ENCODE measurements around the gene SACM1L. TPM values are rescaled to one million over a fixed set of nuclear protein-coding genes. Genes with fewer than 3 reads are reported as not detected.

Gene SACM1L
- total and polyA plus RNA-seq, 2 of the 8 experiments (the other 6 are each of a cell fraction or from before 2014, with no cell fraction given), result 20.1 to 61.0 TPM

DNA sequence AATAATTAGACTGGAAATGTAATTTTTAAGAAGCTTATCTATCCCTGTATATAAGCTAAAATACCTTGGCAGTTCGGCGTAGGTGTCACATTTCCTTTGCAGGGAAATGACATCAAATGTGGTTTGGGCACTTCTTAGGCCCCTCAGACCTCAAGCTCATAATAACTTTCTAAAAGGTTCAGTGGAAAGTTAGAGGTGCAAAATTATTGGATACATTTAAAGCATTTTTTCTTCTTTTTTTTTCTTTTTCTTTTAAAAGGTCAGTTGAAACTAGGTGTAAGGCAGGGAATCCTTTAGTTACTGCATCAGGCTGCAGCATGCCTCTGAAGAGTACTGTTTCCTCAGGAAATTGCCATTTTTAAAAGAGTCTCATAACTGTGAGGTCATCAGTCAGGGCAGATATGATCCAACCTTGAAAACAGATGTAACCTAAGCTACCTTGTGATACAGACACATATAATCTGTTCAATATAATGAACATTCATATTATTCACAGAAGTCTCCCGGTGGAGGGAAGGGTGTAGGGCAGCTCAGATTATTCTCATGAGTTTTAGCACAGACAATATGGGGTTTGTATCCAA lies 4.8 kb downstream of the SACM1L start (continued):
- TF ChIP-seq, protein P1, sequence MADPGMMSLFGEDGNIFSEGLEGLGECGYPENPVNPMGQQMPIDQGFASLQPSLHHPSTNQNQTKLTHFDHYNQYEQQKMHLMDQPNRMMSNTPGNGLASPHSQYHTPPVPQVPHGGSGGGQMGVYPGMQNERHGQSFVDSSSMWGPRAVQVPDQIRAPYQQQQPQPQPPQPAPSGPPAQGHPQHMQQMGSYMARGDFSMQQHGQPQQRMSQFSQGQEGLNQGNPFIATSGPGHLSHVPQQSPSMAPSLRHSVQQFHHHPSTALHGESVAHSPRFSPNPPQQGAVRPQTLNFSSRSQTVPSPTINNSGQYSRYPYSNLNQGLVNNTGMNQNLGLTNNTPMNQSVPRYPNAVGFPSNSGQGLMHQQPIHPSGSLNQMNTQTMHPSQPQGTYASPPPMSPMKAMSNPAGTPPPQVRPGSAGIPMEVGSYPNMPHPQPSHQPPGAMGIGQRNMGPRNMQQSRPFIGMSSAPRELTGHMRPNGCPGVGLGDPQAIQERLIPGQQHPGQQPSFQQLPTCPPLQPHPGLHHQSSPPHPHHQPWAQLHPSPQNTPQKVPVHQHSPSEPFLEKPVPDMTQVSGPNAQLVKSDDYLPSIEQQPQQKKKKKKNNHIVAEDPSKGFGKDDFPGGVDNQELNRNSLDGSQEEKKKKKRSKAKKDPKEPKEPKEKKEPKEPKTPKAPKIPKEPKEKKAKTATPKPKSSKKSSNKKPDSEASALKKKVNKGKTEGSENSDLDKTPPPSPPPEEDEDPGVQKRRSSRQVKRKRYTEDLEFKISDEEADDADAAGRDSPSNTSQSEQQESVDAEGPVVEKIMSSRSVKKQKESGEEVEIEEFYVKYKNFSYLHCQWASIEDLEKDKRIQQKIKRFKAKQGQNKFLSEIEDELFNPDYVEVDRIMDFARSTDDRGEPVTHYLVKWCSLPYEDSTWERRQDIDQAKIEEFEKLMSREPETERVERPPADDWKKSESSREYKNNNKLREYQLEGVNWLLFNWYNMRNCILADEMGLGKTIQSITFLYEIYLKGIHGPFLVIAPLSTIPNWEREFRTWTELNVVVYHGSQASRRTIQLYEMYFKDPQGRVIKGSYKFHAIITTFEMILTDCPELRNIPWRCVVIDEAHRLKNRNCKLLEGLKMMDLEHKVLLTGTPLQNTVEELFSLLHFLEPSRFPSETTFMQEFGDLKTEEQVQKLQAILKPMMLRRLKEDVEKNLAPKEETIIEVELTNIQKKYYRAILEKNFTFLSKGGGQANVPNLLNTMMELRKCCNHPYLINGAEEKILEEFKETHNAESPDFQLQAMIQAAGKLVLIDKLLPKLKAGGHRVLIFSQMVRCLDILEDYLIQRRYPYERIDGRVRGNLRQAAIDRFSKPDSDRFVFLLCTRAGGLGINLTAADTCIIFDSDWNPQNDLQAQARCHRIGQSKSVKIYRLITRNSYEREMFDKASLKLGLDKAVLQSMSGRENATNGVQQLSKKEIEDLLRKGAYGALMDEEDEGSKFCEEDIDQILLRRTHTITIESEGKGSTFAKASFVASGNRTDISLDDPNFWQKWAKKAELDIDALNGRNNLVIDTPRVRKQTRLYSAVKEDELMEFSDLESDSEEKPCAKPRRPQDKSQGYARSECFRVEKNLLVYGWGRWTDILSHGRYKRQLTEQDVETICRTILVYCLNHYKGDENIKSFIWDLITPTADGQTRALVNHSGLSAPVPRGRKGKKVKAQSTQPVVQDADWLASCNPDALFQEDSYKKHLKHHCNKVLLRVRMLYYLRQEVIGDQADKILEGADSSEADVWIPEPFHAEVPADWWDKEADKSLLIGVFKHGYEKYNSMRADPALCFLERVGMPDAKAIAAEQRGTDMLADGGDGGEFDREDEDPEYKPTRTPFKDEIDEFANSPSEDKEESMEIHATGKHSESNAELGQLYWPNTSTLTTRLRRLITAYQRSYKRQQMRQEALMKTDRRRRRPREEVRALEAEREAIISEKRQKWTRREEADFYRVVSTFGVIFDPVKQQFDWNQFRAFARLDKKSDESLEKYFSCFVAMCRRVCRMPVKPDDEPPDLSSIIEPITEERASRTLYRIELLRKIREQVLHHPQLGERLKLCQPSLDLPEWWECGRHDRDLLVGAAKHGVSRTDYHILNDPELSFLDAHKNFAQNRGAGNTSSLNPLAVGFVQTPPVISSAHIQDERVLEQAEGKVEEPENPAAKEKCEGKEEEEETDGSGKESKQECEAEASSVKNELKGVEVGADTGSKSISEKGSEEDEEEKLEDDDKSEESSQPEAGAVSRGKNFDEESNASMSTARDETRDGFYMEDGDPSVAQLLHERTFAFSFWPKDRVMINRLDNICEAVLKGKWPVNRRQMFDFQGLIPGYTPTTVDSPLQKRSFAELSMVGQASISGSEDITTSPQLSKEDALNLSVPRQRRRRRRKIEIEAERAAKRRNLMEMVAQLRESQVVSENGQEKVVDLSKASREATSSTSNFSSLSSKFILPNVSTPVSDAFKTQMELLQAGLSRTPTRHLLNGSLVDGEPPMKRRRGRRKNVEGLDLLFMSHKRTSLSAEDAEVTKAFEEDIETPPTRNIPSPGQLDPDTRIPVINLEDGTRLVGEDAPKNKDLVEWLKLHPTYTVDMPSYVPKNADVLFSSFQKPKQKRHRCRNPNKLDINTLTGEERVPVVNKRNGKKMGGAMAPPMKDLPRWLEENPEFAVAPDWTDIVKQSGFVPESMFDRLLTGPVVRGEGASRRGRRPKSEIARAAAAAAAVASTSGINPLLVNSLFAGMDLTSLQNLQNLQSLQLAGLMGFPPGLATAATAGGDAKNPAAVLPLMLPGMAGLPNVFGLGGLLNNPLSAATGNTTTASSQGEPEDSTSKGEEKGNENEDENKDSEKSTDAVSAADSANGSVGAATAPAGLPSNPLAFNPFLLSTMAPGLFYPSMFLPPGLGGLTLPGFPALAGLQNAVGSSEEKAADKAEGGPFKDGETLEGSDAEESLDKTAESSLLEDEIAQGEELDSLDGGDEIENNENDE (IDR thresholded peaks at IDR 0.05; ENCODE audit: insufficient replicate concordance, low read length), result no peak
- TF ChIP-seq KDM4A (IDR thresholded peaks at IDR 0.05; ENCODE audit: low read depth, low read length, severe bottlenecking) (no peak), RAD21 (IDR thresholded peaks at IDR 0.05 in 1 of 2, conservative IDR thresholded peaks at IDR 0.05 in 1 of 2; ENCODE audit: low read depth in 2 of 2, low read length in 2 of 2) (no peak), POLR2AphosphoS5 (IDR thresholded peaks at IDR 0.05; ENCODE audit: low read depth, low read length) (no peak), TEAD4 (IDR thresholded peaks at IDR 0.05; ENCODE audit: low read depth, low read length) (no peak)

All from H1 (cell line).